CD4-positive, alpha-beta T cell treated with Interleukin-15 for 4 hours (primary cell): ENCODE results near the gene FAT1.

ENCODE experiments used
- DNase-seq: peaks from one replicate; pipeline ENCODE4 v3.0.0-alpha.2; 2020; ENCODE audit warnings: low spot score

FAT1 gene

GRCh38 chr4:186569533-186570192 is 154.0 kb downstream of the FAT1 start:
- no peak for DNase-seq

- no peak for DNase-seq
These were observed 157.6 kb downstream of the FAT1 start for GRCh38 chr4:186566068-186566467.

- no peak for DNase-seq
These were observed 159.9 kb downstream of the FAT1 start for GRCh38 chr4:186563761-186564160.

GRCh38 chr4:186561748-186562147 is 161.9 kb downstream of the FAT1 start:
- no peak for DNase-seq

GRCh38 chr4:186560647-186561046 is 163.0 kb downstream of the FAT1 start:
- DNase-seq, result no peak

GRCh38 chr4:186557486-186557885 is 166.2 kb downstream of the FAT1 start:
- DNase-seq, result no peak

- DNase-seq, result no peak
These were observed 166.6 kb downstream of the FAT1 start for GRCh38 chr4:186557061-186557460.

- DNase-seq, result no peak
These were observed 168.5 kb downstream of the FAT1 start, which contains the start of gene MTNR1A for GRCh38 chr4:186554914-186555827. MTNR1A (minus strand) TSS chr4:186555567; CDS start chr4:186555365, 202 bp downstream.

- DNase-seq, result no peak
These were observed 169.1 kb downstream of the FAT1 start for GRCh38 chr4:186554539-186554913.

- no peak for DNase-seq
These were observed 169.9 kb downstream of the FAT1 start for GRCh38 chr4:186553717-186554116.

GRCh38 chr4:186551849-186552248 is 171.8 kb downstream of the FAT1 start:
- DNase-seq, result no peak

GRCh38 chr4:186545436-186545835 is 178.2 kb downstream of the FAT1 start:
- DNase-seq, result no peak

GRCh38 chr4:186543206-186543605 is 180.4 kb downstream of the FAT1 start:
- DNase-seq, result no peak

GRCh38 chr4:186541801-186542200 is 181.9 kb downstream of the FAT1 start:
- DNase-seq, result no peak

GRCh38 chr4:186537843-186538521 is 185.7 kb downstream of the FAT1 start:
- no peak for DNase-seq
